HG03097 (cell line): ENCODE results near the gene CLEC20A.

Source experiments
- ATAC-seq: cut with Tn5 transposase; IDR thresholded peaks from one replicate; pipeline ENCODE4 v1.9.1; 2021; ENCODE audit not compliant: unreplicated experiment, low FRiP score

CLEC20A gene

DNA sequence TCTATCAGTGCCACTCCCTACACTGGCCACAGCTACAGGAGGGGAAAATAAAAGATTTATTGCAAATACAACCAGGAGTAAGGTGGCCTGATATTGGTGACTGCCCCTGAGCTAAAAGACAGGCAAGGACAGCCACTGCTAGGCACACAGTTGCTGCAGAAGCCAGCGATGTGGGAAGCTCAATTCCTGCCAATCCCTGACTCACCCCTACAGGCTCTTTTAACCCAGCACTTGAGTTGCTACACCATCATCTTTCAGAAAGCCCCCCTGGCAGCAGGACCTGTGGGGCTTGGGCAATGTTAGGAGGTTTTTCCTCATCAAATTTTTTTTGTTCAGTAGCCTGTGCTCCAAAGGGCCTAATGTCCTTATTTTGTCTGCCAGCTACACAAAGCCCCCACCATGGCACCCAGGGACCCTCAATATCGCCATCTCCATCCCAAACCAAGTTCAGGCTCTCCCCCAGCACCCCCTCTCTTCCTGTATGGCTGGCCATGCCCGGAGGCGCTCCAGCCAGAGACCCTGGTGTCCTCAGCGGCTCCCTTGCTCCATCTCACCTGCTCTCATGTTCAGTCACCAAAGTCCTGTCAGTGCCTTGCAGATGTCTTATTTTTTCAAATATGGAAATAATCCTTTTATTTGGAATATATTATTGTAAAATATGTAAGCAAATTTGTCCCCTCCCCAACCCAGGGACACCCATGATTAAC lies 13.4 kb downstream of the CLEC20A start:
- no peak for ATAC-seq

DNA sequence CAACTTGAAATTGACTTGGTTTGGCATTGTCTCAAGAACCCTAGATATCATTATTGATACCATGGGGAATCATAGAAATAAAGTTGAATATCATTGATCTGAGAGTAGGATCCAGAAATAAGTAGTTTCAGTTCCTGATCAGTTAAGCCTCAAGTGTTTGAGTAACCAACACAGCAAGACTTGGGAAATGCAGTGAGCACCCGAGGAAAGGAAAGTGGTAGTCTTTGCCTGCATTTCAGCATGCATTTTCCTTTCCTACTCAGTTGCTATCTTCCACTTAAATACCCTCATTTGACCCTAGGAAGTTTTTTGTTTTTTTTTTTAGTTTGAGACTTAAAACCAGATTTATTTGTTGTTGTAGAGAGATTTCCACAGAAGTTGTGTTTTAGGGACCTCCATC lies 18.9 kb downstream of the CLEC20A start:
- no peak for ATAC-seq

DNA sequence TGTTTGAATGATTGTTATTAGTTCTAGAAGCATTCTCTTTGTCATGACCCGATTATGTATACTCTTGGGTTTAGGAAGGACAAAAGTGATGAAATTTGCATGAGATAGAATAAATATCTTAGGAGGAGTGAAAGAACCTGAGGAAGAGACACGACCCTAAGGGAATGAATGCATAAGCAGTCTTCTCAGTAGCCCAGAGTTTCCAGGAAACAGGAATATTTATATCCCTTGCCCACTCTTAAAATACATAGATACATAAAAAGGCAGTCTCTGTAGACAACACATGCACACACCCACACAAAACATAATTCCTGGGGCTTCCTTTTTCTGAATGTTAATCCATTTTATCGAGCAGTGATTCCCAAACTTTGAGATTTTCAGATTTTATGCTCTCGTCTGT lies 19.4 kb downstream of the CLEC20A start:
- ATAC-seq, result no peak

DNA sequence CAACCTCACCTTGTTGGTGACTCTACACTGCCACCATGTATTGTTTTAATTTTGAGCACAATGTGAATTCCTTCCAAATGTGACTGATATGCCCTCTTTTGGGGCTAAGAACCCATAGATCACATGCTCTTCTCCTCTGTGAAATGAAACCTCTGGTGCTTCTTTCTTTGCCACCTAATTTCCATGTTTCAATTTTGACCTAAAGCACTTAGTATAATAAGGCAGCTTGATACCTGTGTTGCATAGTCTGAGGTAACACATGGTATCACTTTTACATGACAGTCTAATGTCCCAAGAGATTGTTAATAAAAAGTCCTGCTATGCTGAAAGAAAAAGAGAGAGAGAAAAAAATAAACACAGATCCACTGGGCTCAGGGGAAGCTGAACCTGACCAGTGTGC lies 24.2 kb downstream of the CLEC20A start:
- no peak for ATAC-seq

DNA sequence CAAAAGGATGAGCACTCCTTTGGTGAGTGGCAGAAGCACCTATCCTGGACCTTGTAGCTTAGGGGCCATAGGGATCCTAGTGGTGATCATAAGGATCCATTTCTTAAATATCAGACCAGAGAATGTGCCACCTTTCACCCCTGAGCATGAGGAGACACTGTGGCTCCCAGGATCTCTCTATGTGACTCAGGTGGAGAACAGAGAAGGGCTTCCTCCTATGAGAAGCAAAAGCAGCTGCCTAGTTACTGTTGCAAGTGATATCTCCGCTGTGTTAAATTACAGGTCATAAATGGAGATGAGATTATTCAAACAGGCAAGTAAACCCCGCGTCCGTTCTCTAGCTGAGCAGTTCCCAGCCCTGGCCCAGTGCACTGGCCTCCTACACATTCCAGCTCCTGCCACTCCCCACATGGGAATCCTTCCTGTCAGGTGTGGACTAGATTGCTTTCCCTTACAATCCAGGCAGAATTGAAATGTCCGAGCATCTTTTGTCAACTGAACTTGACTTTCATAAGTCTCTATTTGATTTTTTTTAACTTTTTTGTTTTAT lies 26.3 kb downstream of the CLEC20A start:
- ATAC-seq, result no peak

DNA sequence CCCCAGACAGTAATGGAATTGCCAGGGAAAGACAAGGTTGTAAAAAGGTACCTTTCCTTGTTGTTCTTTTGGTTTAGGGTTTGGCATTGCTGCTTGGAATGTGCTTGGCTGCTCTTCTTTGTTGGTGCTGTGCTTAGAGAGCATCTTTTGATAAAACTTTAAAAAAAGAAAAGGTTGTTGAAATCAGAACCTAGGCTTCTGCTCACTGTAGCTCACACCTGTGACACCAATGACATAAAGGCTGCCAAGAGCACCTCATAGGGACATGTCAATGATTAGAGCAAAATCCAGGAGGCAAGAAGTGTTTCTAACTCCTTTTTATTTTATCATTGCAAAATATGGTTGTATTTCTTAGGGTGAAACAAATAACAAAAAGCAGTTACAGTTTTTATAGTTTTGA lies 28.9 kb downstream of the CLEC20A start:
- no peak for ATAC-seq

DNA sequence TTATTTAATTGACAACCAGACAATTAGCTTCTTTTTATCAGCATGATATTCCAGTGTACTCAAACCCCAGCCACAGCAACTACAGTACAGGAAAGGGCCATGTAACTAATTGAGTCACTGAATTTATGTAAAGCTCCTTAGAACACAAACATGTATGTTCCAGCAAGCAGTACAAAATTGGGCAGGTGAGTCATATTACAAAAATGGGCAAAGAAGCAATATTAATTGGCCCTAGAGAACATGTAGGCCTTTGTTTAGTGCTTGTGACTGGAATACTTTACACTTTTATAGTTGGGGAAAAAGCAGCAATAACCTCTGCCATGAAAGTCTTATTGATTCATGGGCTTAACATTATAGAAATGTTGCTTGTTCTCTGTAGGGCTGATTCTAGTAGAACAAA lies 31.8 kb downstream of the CLEC20A start:
- no peak for ATAC-seq

DNA sequence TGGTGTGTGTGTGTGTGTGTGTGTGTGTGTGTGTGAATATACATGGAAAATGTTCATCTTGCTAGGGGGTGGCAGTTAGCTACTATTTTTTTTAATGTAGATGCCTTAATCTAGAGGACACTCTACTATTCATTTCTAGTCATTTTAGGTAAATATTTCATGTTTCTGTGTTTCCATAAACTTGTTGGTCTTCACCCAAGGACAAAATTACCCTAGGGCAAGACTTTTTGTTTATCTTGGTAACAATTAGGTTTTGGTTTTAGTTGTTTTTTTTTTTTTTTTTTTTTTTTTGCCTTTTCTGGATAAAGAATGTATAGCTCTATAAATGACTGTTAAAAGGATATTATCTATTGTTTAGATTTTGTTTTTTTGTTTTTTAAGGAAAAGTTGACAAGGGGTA lies 32.2 kb downstream of the CLEC20A start:
- no peak for ATAC-seq

DNA sequence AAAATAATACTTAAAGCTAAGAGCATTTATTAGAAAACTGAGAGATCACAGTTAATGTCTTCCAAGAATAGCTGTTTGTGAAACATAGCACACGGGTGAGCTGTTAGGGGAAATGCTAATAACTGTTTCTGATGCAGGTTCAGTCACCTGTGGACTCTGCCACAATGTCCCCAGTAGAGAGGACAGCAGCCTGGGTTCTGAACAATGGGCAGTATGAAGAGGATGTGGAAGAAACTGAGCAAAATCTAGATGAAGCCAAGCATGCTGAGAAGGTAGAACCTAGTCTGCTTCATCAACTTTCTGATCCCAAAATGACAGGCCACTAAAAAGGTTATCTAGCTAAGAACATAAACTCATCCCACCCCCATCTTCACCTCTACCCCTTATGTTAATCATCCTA lies 32.6 kb downstream of the CLEC20A start:
- no peak for ATAC-seq

DNA sequence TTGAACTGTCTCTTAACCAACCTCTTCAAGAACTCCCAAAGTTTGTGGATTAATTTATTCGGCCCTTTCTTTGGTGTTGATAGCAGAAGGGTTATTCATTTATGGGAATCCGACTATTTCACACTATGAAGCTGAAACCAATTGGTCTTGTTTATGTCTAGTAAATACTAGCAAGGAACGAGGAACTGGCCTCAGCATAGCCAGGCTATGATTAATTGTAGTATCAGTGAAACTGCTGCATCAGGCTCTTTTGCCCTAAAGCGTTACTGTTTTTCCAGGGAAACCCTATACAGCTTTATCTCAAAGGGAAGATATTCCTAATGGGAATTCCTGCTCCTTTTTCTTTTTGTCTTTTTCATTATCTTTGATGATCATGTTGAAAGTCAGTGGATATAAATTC lies 35.1 kb downstream of the CLEC20A start:
- no peak for ATAC-seq

DNA sequence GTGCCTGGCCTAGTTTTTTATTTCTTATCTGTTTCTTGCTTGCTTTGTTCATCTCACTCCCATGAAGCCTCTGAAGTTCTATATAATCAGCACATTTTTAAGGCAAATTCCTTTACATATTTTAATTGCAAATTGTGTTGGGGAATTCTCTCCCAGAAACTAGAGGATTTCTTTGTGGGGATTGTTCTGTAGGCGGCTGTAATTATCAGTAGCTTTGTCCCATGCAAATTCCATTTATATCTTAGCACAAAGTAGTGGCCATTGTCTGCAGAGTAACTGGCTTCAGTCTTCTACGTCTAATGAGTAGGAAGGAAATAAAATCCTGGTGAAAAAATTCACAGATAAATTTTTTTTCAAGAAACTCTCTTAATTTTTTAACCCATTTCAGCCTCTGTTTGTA lies 35.7 kb downstream of the CLEC20A start:
- ATAC-seq, result no peak

DNA sequence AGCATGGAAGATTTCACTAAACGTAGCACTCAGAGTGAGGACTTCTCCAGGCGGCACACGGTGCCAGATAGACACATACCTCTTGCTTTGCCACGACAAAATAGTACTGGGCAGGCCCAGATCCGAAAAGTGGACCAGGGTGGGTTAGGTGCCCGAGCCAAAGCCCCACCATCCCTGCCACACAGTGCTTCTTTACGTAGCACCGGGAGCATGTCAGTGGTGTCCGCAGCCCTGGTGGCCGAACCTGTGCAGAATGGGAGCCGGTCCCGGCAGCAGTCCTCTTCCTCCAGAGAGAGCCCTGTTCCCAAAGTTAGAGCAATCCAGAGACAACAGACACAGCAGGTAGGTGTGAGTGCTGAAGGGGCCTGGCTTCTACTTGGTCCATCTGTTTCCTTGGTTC lies 38.6 kb downstream of the CLEC20A start:
- ATAC-seq, result no peak

DNA sequence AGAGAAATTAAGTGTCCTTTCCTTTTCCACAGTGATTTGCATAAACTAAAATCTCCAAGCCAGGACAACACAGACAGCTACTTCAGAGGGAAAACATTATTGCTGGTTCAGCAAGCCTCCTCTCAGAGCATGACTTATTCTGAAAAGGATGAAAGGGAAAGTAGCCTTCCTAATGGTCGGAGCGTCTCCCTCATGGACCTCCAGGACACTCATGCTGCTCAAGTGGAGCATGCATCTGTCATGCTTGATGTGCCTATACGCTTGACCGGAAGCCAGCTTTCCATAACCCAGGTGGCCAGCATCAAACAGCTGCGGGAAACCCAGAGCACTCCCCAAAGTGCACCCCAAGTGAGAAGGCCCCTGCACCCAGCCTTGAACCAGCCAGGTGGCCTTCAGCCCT lies 39.1 kb downstream of the CLEC20A start:
- ATAC-seq, result no peak

DNA sequence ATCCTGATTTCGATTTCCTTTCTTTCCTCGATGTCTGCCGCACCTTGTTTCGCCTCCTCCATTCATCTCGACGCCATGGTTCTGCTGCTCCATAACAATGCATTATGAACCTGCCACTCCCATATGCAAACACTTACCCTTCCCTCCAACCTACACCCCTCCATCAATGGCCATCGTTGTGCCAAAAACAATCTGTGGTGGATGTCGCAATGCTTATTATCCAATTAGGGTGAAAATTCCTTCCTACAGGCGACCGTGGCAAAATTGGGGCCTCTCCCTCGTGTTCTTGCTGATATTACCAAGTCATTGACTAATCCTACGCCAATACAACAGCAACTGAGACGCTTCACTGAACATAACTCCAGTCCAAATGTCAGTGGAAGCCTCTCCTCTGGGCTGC lies 40.3 kb downstream of the CLEC20A start:
- no peak for ATAC-seq

DNA sequence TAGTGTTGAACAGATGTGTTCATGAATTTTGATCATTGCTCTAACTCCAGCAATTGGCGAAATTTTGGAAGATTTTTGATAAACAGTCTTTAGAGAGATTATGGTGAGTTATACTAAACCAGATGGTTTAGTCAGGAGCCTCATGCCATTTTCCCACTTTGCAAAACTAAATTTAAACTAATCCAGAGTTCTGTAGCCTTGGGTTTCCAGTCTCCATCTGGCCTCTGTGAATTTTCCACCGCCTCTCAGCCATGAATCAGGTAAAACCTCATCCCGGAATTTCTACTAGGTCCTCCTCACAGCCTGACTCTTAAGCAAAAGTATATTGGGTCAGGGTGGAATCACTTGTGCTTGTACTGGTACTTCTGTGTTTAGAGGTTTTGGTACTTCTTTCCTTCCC lies 44.8 kb downstream of the CLEC20A start:
- no peak for ATAC-seq

DNA sequence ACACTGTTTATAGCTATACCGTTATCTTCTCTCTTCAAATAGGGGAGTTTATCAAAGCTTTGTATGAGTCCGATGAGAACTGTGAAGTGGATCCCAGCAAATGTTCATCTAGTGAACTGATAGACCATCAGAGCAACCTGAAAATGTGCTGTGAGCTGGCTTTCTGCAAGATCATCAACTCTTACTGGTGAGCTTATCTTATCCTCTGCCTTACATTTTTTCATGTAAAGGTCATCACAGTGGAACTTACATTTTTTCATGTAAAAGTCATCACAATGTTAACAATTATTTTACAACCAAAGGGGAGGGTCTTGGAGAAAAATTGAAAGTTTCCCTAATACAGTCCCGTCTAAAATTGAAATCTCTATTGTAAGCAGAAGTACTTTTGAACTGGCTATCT lies 45.2 kb downstream of the CLEC20A start:
- no peak for ATAC-seq

DNA sequence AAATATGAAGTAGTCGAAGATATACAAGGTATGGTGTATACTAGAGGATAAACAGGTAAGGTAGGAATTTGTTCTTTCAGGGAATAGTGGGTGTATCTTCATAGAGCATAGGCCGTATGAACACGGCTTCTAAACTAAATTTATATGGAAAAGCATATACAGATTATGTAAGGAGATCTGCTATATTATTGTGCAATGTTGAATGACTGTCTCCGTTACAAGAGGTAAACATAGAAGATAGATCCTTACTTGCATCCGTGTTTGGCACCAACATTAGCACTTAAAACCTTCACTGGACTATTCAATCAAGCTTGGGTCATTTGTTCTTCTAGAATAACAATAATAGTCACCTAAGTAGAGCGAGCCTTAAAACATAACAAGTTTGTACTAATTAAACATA lies 45.9 kb downstream of the CLEC20A start:
- no peak for ATAC-seq

DNA sequence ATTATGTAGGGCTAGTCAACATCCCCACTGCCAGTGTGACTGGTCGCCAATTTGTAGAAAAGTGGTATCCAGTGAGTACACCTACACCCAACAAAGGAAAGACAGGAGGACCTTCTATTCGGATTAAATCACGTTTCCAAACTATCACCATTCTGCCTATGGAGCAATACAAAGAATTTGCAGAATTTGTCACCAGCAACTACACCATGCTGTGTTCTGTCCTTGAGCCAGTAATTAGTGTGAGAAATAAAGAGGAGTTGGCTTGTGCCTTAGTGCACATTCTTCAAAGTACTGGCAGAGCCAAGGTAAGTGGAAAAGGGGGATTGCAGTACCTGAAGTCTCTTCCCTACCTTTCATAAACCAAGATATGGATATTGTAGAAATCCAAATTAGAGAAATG lies 53.8 kb downstream of the CLEC20A start:
- ATAC-seq, result no peak

DNA sequence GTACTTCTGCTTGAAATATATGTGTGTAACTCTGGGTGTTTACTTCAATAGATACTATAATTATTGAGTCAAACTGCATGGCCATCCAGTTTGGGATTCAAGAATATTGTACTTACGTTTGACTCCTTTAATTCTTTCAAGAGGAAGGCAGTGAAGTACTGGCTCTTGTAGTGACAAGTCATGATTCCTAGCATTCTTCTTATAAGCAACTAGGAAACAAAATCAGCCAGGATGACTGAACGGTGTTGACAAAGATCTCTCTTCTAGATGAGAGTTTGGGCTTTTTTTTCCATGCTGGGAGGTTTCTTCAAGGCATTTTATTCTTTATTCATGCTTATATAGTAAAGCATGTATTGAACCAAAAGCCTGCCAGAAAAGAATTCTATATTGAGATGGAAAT lies 58.3 kb downstream of the CLEC20A start:
- no peak for ATAC-seq

DNA sequence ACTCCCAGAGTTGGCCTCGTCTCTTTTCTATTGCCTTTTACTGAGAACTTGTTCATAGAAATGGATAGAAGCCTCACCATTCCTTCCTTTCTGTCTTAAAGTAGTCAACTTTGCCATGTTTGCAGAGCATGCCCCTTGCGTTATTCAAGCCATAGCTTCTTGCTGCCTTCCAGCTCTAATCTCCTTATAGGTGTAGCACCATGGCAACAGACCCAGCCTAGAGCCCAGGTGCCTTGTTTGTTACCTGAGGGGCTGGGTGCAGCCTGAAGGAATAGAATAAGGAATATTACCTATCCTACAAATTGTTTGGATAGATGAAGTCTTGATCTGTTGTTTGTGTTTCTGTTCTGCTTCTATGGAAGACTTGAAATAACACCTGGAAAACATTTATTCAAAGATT lies 59.9 kb downstream of the CLEC20A start:
- no peak for ATAC-seq

DNA sequence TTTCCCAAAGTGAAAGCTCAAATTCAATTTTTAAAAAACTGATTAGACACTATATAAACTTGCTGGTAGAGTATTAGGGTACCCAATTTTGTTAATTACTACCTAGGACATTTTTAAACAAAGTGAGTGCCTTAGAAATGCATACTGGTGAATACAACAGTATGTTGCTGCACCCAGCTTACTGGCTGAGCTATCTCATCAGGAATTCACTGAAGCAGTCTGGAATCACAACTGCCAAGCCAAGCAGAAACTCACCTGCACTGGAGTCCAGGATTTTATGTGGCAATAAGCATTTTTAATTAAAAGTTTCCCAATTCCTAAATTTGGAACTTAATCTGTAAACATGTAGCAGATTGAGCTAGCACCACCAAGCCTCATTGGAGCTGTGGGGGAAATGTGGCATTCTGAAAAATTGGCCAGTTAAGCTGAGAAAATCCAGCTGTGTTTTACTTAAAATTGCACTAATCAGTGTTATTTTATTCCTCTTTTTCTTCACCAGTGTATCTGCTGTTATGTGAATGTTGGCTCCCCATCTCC lies 61.8 kb downstream of the CLEC20A start:
- no peak for ATAC-seq

DNA sequence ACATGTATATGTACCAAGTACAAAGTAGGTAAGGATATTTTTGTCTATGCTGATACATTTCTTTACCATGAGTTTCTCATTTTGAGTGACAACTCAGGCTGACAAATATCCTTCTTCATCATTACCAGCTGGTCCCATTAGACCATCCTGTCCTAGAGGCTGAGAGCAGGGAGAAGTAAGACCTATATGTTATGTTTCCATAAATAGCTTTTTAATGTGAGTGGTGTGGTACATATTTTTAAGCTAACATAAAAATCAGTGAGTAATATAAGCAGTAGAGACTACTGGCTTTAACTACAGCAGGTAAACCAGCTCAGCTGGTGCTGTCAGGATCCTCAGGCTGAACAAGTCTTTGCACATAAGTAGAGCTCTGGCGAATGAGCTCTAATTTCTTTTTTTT lies 62.4 kb downstream of the CLEC20A start:
- no peak for ATAC-seq
